ENCODE measurements around the gene TRMT1. TPM values are rescaled to one million over a fixed set of nuclear protein-coding genes. Genes with fewer than 3 reads are reported as not detected.
A peak's percentile ranks its signal among the peaks of the same experiment; 100 is the strongest.

The TRMT1 gene
- total and polyA plus RNA-seq, 2 donors (not counting 1 experiment from before 2014, with no cell fraction given): 91.8 to 281 TPM

- Mint-ChIP-seq H3K27me3 (no peaks in the 10 kb centered on the region), H3K4me3 (peak overlapping the region; percentile 99), H3K4me1 (peaks cover 51% of the 10 kb centered on the region), H3K27ac (peak overlapping the region; percentile 95), H3K9me3 (ENCODE audit: insufficient read depth) (no peaks in the 10 kb centered on the region)
- intact Hi-C loops (cut with micrococcal nuclease): loop anchor here (5.0 kb wide), 1 partner anchor 90 kb away; no protein-coding TSS in a partner anchor
- peak overlapping the region; percentile 93 for H3K9ac ChIP-seq (ENCODE audit: low read length)
- no peaks in the 10 kb centered on the region for H3K27me3 ChIP-seq (replicated peaks in 1 of 4; ENCODE audit: control extremely low read depth in 1 of 4, control insufficient read depth in 3 of 4, insufficient read depth in 4 of 4, low read length in 3 of 4)
- DNase-seq (no peak), ATAC-seq (ENCODE audit: low read depth) (peak; percentile 10)
- peak overlapping the region; percentile 86 for H2AFZ ChIP-seq (ENCODE audit: insufficient read depth, low read depth, low read length, poor library complexity, severe bottlenecking)
- H3K36me3 ChIP-seq (replicated peaks in 1 of 2; ENCODE audit: control extremely low read depth in 1 of 2, control insufficient read depth in 1 of 2, extremely low read depth in 1 of 2, insufficient read depth in 2 of 2, low read length in 1 of 2): peaks cover 0 to 14% of the 10 kb centered on the region in 2 experiments
- TF ChIP-seq, protein P1, sequence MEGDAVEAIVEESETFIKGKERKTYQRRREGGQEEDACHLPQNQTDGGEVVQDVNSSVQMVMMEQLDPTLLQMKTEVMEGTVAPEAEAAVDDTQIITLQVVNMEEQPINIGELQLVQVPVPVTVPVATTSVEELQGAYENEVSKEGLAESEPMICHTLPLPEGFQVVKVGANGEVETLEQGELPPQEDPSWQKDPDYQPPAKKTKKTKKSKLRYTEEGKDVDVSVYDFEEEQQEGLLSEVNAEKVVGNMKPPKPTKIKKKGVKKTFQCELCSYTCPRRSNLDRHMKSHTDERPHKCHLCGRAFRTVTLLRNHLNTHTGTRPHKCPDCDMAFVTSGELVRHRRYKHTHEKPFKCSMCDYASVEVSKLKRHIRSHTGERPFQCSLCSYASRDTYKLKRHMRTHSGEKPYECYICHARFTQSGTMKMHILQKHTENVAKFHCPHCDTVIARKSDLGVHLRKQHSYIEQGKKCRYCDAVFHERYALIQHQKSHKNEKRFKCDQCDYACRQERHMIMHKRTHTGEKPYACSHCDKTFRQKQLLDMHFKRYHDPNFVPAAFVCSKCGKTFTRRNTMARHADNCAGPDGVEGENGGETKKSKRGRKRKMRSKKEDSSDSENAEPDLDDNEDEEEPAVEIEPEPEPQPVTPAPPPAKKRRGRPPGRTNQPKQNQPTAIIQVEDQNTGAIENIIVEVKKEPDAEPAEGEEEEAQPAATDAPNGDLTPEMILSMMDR (IDR thresholded peaks at IDR 0.05): no peak
- no peak for TF ChIP-seq EZH2 (IDR thresholded peaks at IDR 0.05; ENCODE audit: borderline replicate concordance, insufficient read depth, low read depth, low read length, poor library complexity, severe bottlenecking)
- peaks cover 33% of the 10 kb centered on the region for H4K20me1 ChIP-seq (ENCODE audit: control insufficient read depth, insufficient read depth, low read length, poor library complexity, severe bottlenecking)
- CTCF ChIA-PET: interaction anchor here (0.6 to 3.2 kb wide), 12 partner anchors 12 to 957 kb away, joined by 3 to 31 read pairs (median 6); no protein-coding TSS in a partner anchor
- H3K4me1 ChIP-seq (ENCODE audit: control insufficient read depth in 2 of 2, insufficient read depth in 2 of 2, low read length in 2 of 2): peaks cover 26 to 46% of the 10 kb centered on the region in 2 donors
- peak overlapping the region; percentile 47 to 81 for H3K27ac ChIP-seq (ENCODE audit: low read length in 2 of 2)
- H3K79me2 ChIP-seq (ENCODE audit: control insufficient read depth, insufficient read depth, low read length): peaks cover 73% of the 10 kb centered on the region
- peak overlapping the region; percentile 92 for H3K4me2 ChIP-seq (replicated peaks; ENCODE audit: low read depth, low read length, poor library complexity, severe bottlenecking)
- POLR2A ChIA-PET: interaction anchor here (0.8 to 4.8 kb wide), 8 partner anchors 13 to 51 kb away, joined by 3 to 80 read pairs (median 22); partner anchors contain the start of genes IER2, LYL1 and STX10
- peak overlapping the region; percentile 77 to 97 (median 85) for H3K4me3 ChIP-seq (ENCODE audit: control extremely low read depth in 1 of 5, extremely low read depth in 1 of 5, insufficient read depth in 1 of 5, low read depth in 2 of 5, low read length in 4 of 5)
- WGBS (ENCODE audit: insufficient coverage): 8% methylated on average over 15 of the region's 20 CpGs
- H3K9me3 ChIP-seq (ENCODE audit: control extremely low read depth in 1 of 3, control insufficient read depth in 2 of 3, insufficient read depth in 1 of 3, low read length in 2 of 3): no peaks in the 10 kb centered on the region
Measured at GRCh38 chr19:13117176-13117771, 734 bp upstream of the TRMT1 start.

GRCh38 chr19:13115936-13116281, 631 bp downstream of the TRMT1 start:
- Histone ChIP-seq H3K36me3 (replicated peaks in 1 of 2; ENCODE audit: control extremely low read depth in 1 of 2, control insufficient read depth in 1 of 2, extremely low read depth in 1 of 2, insufficient read depth in 2 of 2, low read length in 1 of 2) (peaks cover 0 to 17% of the 10 kb centered on the region in 2 experiments), H3K4me1 (ENCODE audit: control insufficient read depth in 2 of 2, insufficient read depth in 2 of 2, low read length in 2 of 2) (peaks cover 26 to 39% of the 10 kb centered on the region in 2 donors), H3K4me3 (ENCODE audit: control extremely low read depth in 1 of 5, extremely low read depth in 1 of 5, insufficient read depth in 1 of 5, low read depth in 2 of 5, low read length in 4 of 5) (peak overlapping the region; percentile 77 to 97 (median 85)), H4K20me1 (ENCODE audit: control insufficient read depth, insufficient read depth, low read length, poor library complexity, severe bottlenecking) (peaks cover 29% of the 10 kb centered on the region), H2AFZ (ENCODE audit: insufficient read depth, low read depth, low read length, poor library complexity, severe bottlenecking) (peak overlapping the region; percentile 86), H3K4me2 (replicated peaks; ENCODE audit: low read depth, low read length, poor library complexity, severe bottlenecking) (peak overlapping the region; percentile 92), H3K79me2 (ENCODE audit: control insufficient read depth, insufficient read depth, low read length) (peaks cover 74% of the 10 kb centered on the region), H3K27ac (ENCODE audit: low read length in 2 of 2) (peak overlapping the region; percentile 47 to 81), H3K27me3 (replicated peaks in 1 of 4; ENCODE audit: control extremely low read depth in 1 of 4, control insufficient read depth in 3 of 4, insufficient read depth in 4 of 4, low read length in 3 of 4) (no peaks in the 10 kb centered on the region), H3K9me3 (ENCODE audit: control extremely low read depth in 1 of 3, control insufficient read depth in 2 of 3, insufficient read depth in 1 of 3, low read length in 2 of 3) (no peaks in the 10 kb centered on the region), H3K9ac (ENCODE audit: low read length) (peak overlapping the region; percentile 93)
- no peak for ATAC-seq (ENCODE audit: low read depth)
- 3% methylated on average over 18 of the region's 18 CpGs for WGBS (ENCODE audit: insufficient coverage)
- POLR2A ChIA-PET: interaction anchor here (3.2 to 4.8 kb wide), 2 partner anchors 11 to 15 kb away, joined by 21 to 80 read pairs; partner anchors contain the start of gene LYL1
- no peak for DNase-seq
- Mint-ChIP-seq H3K27me3 (no peaks in the 10 kb centered on the region), H3K4me1 (peaks cover 41% of the 10 kb centered on the region), H3K27ac (peak overlapping the region; percentile 95), H3K4me3 (peak overlapping the region; percentile 99), H3K9me3 (ENCODE audit: insufficient read depth) (no peaks in the 10 kb centered on the region)
- CTCF ChIA-PET: interaction anchor here (1.0 to 1.9 kb wide), 3 partner anchors 11 to 36 kb away, joined by 4 to 11 read pairs (median 4); no protein-coding TSS in a partner anchor
- TF ChIP-seq EZH2 (IDR thresholded peaks at IDR 0.05; ENCODE audit: borderline replicate concordance, insufficient read depth, low read depth, low read length, poor library complexity, severe bottlenecking): no peak
- TF ChIP-seq, protein P1 (IDR thresholded peaks at IDR 0.05): no peak
- intact Hi-C loops (cut with micrococcal nuclease): loop anchor here (1.0 to 5.0 kb wide), 2 partner anchors 12 to 91 kb away; no protein-coding TSS in a partner anchor

Data from B cell (primary cell).